A549 (cell line): ENCODE results near the gene GMPPB.

ENCODE experiments used
- CEBPB ChIP-seq, 2 experiments: fragments of >200 bp in 1 of 2; sonication (Bioruptor Twin) in 1 of 2; formaldehyde crosslinking in 1 of 2; IDR thresholded peaks; 2 replicates each; pipeline ENCODE4 v1.6.1; 2012 to 2016
- CTCF ChIP-seq: fragments of >200 bp; sonication (Bioruptor Twin); formaldehyde crosslinking; IDR thresholded peaks from 3 replicates; pipeline ENCODE4 v1.5.1; 2016
- HOXA7 ChIP-seq: fragments of 250-450 bp; sonication (Bioruptor Pico); IDR thresholded peaks from 2 replicates; pipeline ENCODE4 v1.5.0; 2020; ENCODE audit warnings: mild to moderate bottlenecking, moderate library complexity
- JUNB ChIP-seq: fragments of >200 bp; sonication (Bioruptor Twin); formaldehyde crosslinking; IDR thresholded peaks from 2 replicates; pipeline ENCODE4 v1.6.1; 2016
- KDM1A ChIP-seq: fragments of 200-600 bp; sonication (generic); IDR thresholded peaks from 2 replicates; pipeline ENCODE4 v1.6.1; 2016; ENCODE audit warnings: low read depth, mild to moderate bottlenecking
- MAX ChIP-seq: IDR thresholded peaks from 2 replicates; pipeline ENCODE4 v1.6.1; 2012
- MYC ChIP-seq: IDR thresholded peaks from 2 replicates; pipeline ENCODE4 v1.6.1; 2012; ENCODE audit warnings: mild to moderate bottlenecking, inconsistent platforms, low read length, improper control_type of control experiment, borderline replicate concordance
- SMC3 ChIP-seq: fragments of >200 bp; sonication (Bioruptor Twin); formaldehyde crosslinking; IDR thresholded peaks from 3 replicates; pipeline ENCODE4 v1.6.1; 2018; ENCODE audit warnings: inconsistent platforms

- TF ChIP-seq KDM1A (no peak), CTCF (no peak), MAX (no peak), HOXA7 (CRISPR knock-in tag) (no peak), SMC3 (no peak), CEBPB (IDR thresholded peaks at IDR 0.05) (no peak), MYC (no peak), JUNB (no peak)
Observed at GRCh38 chr3:49707113-49707480, 16.7 kb downstream of the GMPPB start.
